Uterus (tissue), 4 donors: Measurements from ENCODE around the gene PALS1. TPM values are rescaled to one million over a fixed set of nuclear protein-coding genes. Genes with fewer than 3 reads are reported as not detected.

Experiments
- DNase-seq, 2 donors: peaks; one replicate each; pipeline ENCODE4 v3.0.0-alpha.2; 2019 to 2020
- H3K27ac ChIP-seq, 2 donors: fragments of 200-600 bp; sonication (generic); 1 replicate in 1 of 2; 2 replicates in 1 of 2; pipeline ENCODE4 v1.5.1; 2016 to 2018
- H3K27me3 ChIP-seq, 2 donors: fragments of 200-600 bp; sonication (generic); one replicate each; pipeline ENCODE4 v1.5.1; 2018 to 2019; ENCODE audit warnings: control low read depth in 1 of 2
- H3K36me3 ChIP-seq, 2 donors: fragments of 200-600 bp; sonication (generic); one replicate each; pipeline ENCODE4 v1.5.1; 2019; ENCODE audit warnings: control low read depth in 1 of 2
- H3K4me1 ChIP-seq, 2 donors: fragments of 200-600 bp; sonication (generic); one replicate each; pipeline ENCODE4 v1.5.1; 2018 to 2019; ENCODE audit warnings: control low read depth in 1 of 2
- H3K4me3 ChIP-seq, 2 donors: fragments of 200-600 bp; sonication (generic); 1 replicate in 1 of 2; 2 replicates in 1 of 2; pipeline ENCODE4 v1.5.1; 2018 to 2019; ENCODE audit warnings: mild to moderate bottlenecking in 1 of 2
- H3K9me3 ChIP-seq, 2 donors: fragments of 200-600 bp; sonication (generic); one replicate each; pipeline ENCODE4 v1.5.1; 2019; ENCODE audit warnings: control low read depth in 1 of 2
- CTCF ChIP-seq, 4 experiments: fragments of 200-600 bp in 2 of 4; fragments of 450-650 bp in 2 of 4; sonication (generic) in 2 of 4; IDR thresholded peaks; one replicate each; pipeline ENCODE4 v1.5.1; 2016 to 2019; ENCODE audit warnings: antibody characterized with exemption in 4 of 4, mild to moderate bottlenecking in 2 of 4, moderate library complexity in 1 of 4
- POLR2A ChIP-seq, 2 donors: fragments of 450-650 bp; IDR thresholded peaks; one replicate each; pipeline ENCODE4 v1.6.1; 2016; ENCODE audit warnings: antibody characterized with exemption in 2 of 2, mild to moderate bottlenecking in 1 of 2, moderate library complexity in 1 of 2
- intact Hi-C: fragments of 100-400 bp; cut with DNase I; formaldehyde crosslinking; loops from one replicate; pipeline ENCODE4 v1.15.1; 2023; ENCODE audit warnings: low total_unique reads
- total RNA-seq, 4 donors: library from RNA; depleted of rRNA in 3 of 4; stranded (reverse); fragments of >200 nt in 3 of 4; gene quantifications; one replicate each; pipeline versions ENCODE4 v1.1.0 to v1.2.4, GENCODE V29; 2014 to 2023
- donor health status: DM: yes; HTN: yes; CAD: no.

The PALS1 gene
- total RNA-seq, 4 donors from 2014 or later = 12.1 to 46.6 (median 21.6) TPM

- Histone ChIP-seq H3K4me3 (no peak overlapping the region), H3K36me3 (no peaks in the 10 kb centered on the region), H3K4me1 (peaks cover 0 to 6% of the 10 kb centered on the region in 2 donors), H3K27ac (no peak overlapping the region), H3K9me3 (no peaks in the 10 kb centered on the region), H3K27me3 (no peaks in the 10 kb centered on the region)
- no peak for TF ChIP-seq CTCF (IDR thresholded peaks at IDR 0.05)
- TF ChIP-seq POLR2A (IDR thresholded peaks at IDR 0.05) = no peak
- no peak for DNase-seq
- intact Hi-C loops = no loop called here
Observed at GRCh38 chr14:67265131-67265530, 23.9 kb downstream of the PALS1 start.

- Histone ChIP-seq H3K27me3 (no peaks in the 10 kb centered on the region), H3K4me1 (peaks cover 0 to 6% of the 10 kb centered on the region in 2 donors), H3K36me3 (no peaks in the 10 kb centered on the region), H3K4me3 (peak overlapping the region in 1 of 2 donors; percentile 2), H3K9me3 (no peaks in the 10 kb centered on the region), H3K27ac (no peak overlapping the region)
- no peak for DNase-seq
- intact Hi-C loops = no loop called here
- TF ChIP-seq POLR2A (IDR thresholded peaks at IDR 0.05) = no peak
- no peak for TF ChIP-seq CTCF (IDR thresholded peaks at IDR 0.05)
Observed at GRCh38 chr14:67267576-67268328, 26.5 kb downstream of the PALS1 start.

GRCh38 chr14:67268426-67269150, 27.4 kb downstream of the PALS1 start:
- no peak for DNase-seq
- no peaks in the 10 kb centered on the region for H3K9me3 ChIP-seq
- H3K4me1 ChIP-seq = peaks cover 0 to 6% of the 10 kb centered on the region in 2 donors
- peak overlapping the region in 1 of 2 donors; percentile 2 for H3K4me3 ChIP-seq
- no peak overlapping the region for H3K27ac ChIP-seq
- TF ChIP-seq POLR2A (IDR thresholded peaks at IDR 0.05) (no peak), CTCF (IDR thresholded peaks at IDR 0.05) (no peak)
- intact Hi-C loops = no loop called here
- no peaks in the 10 kb centered on the region for H3K36me3 ChIP-seq
- H3K27me3 ChIP-seq = no peaks in the 10 kb centered on the region

- Histone ChIP-seq H3K27me3 (no peaks in the 10 kb centered on the region), H3K36me3 (no peaks in the 10 kb centered on the region), H3K4me1 (peaks cover 0 to 6% of the 10 kb centered on the region in 2 donors), H3K27ac (peak overlapping the region; percentile 13 to 47), H3K4me3 (no peak overlapping the region), H3K9me3 (no peaks in the 10 kb centered on the region)
- intact Hi-C loops = no loop called here
- DNase-seq = no peak
- no peak for TF ChIP-seq CTCF (IDR thresholded peaks at IDR 0.05)
- no peak for TF ChIP-seq POLR2A (IDR thresholded peaks at IDR 0.05)
Observed at GRCh38 chr14:67269298-67270060, 28.2 kb downstream of the PALS1 start.
